B cell (primary cell): ENCODE results near the gene MYZAP. TPM values are rescaled to one million over a fixed set of nuclear protein-coding genes. Genes with fewer than 3 reads are reported as not detected.
A peak's percentile ranks its signal among the peaks of the same experiment; 100 is the strongest.

Experiments used
- ATAC-seq: fragments of 200-7000 bp; cut with Tn5 transposase; one replicate; pipeline ENCODE4 v1.10.0; 2021; ENCODE audit warnings: low read depth, mild to moderate bottlenecking, moderate number of reproducible peaks, moderate library complexity
- CTCF ChIA-PET: fragments of 350-600 bp; sonication (Branson Sonifier 250); formaldehyde crosslinking; loops from one replicate; lab custom pipeline; 2021; ENCODE audit warnings: antibody characterized with exemption, inconsistent platforms; lab: Charles Lee
- POLR2A ChIA-PET: fragments of 350-600 bp; sonication (Branson Sonifier 250); formaldehyde crosslinking; loops from one replicate; lab custom pipeline; 2021; ENCODE audit warnings: antibody characterized with exemption; lab: Charles Lee
- DNase-seq: peaks from one replicate; pipeline ENCODE4 v3.0.0; 2013
- H2AFZ ChIP-seq: 2 replicates; pipeline ENCODE4 v1.6.1; 2012; ENCODE audit warnings: mild to moderate bottlenecking, low read depth, low read length; ENCODE audit not compliant: insufficient read depth, poor library complexity, severe bottlenecking
- H3K27ac ChIP-seq, 2 donors: 1 replicate in 1 of 2; 2 replicates in 1 of 2; pipeline ENCODE4 v1.5.1; 2012 to 2013; ENCODE audit warnings: low read length in 2 of 2, mild to moderate bottlenecking in 2 of 2, moderate library complexity in 1 of 2
- H3K27me3 ChIP-seq, 4 experiments: fragments of 200-600 bp in 1 of 4; sonication (generic) in 1 of 4; replicated peaks in 1 of 4; 1 replicate in 2 of 4; 2 replicates in 2 of 4; pipeline versions ENCODE4 v1.6.1 to v1.7.0; 2013 to 2016; ENCODE audit warnings: low read length in 3 of 4, mild to moderate bottlenecking in 2 of 4, mixed read lengths in 1 of 4, moderate library complexity in 1 of 4; ENCODE audit not compliant: insufficient read depth in 4 of 4, control insufficient read depth in 3 of 4; ENCODE audit errors: control extremely low read depth in 1 of 4
- H3K36me3 ChIP-seq, 2 experiments: replicated peaks in 1 of 2; 1 replicate in 1 of 2; 2 replicates in 1 of 2; pipeline versions ENCODE4 v1.6.1 to v1.7.1; 2013; ENCODE audit warnings: low read length in 1 of 2; ENCODE audit not compliant: insufficient read depth in 2 of 2, control insufficient read depth in 1 of 2; ENCODE audit errors: control extremely low read depth in 1 of 2, extremely low read depth in 1 of 2
- H3K4me1 ChIP-seq, 2 donors: fragments of 200-600 bp in 1 of 2; sonication (generic) in 1 of 2; 1 replicate in 1 of 2; 2 replicates in 1 of 2; pipeline versions ENCODE4 v1.5.1 to v1.6.1; 2013 to 2017; ENCODE audit warnings: low read length in 2 of 2; ENCODE audit not compliant: control insufficient read depth in 2 of 2, insufficient read depth in 2 of 2
- H3K4me2 ChIP-seq: replicated peaks from 2 replicates; pipeline ENCODE3; 2012; ENCODE audit warnings: mild to moderate bottlenecking, low read depth, low read length; ENCODE audit not compliant: poor library complexity, severe bottlenecking
- H3K4me3 ChIP-seq, 5 experiments: fragments of 200-600 bp in 1 of 5; sonication (generic) in 1 of 5; 1 replicate in 3 of 5; 2 replicates in 2 of 5; pipeline versions ENCODE4 v1.5.1 to v1.7.0; 2011 to 2016; ENCODE audit warnings: low read length in 4 of 5, mild to moderate bottlenecking in 4 of 5, low read depth in 2 of 5, control low read depth in 1 of 5, moderate library complexity in 1 of 5; ENCODE audit not compliant: insufficient read depth in 1 of 5; ENCODE audit errors: control extremely low read depth in 1 of 5, extremely low read depth in 1 of 5
- H3K79me2 ChIP-seq: fragments of 200-600 bp; sonication (generic); one replicate; pipeline ENCODE4 v1.6.0; 2016; ENCODE audit warnings: low read length; ENCODE audit not compliant: control insufficient read depth, insufficient read depth
- H3K9ac ChIP-seq: fragments of 200-600 bp; sonication (generic); 2 replicates; pipeline ENCODE4 v1.6.1; 2017; ENCODE audit warnings: mild to moderate bottlenecking, low read length, moderate library complexity
- H3K9me3 ChIP-seq, 3 donors: one replicate each; pipeline versions ENCODE4 v1.6.1 to v1.7.1; 2013; ENCODE audit warnings: low read length in 2 of 3; ENCODE audit not compliant: control insufficient read depth in 2 of 3, insufficient read depth in 1 of 3; ENCODE audit errors: control extremely low read depth in 1 of 3
- H4K20me1 ChIP-seq: 2 replicates; pipeline ENCODE4 v1.6.0; 2012; ENCODE audit warnings: mild to moderate bottlenecking, low read length; ENCODE audit not compliant: insufficient read depth, control insufficient read depth, poor library complexity, severe bottlenecking
- H3K27ac Mint-ChIP-seq: one replicate; pipeline ENCODE4 v1.8.0; 2021; ENCODE audit warnings: mixed read lengths
- H3K27me3 Mint-ChIP-seq: one replicate; pipeline ENCODE4 v1.8.0; 2021; ENCODE audit warnings: mixed read lengths
- H3K4me1 Mint-ChIP-seq: one replicate; pipeline ENCODE4 v1.8.0; 2021; ENCODE audit warnings: mixed read lengths
- H3K4me3 Mint-ChIP-seq: one replicate; pipeline ENCODE4 v1.8.0; 2021; ENCODE audit warnings: mixed read lengths
- H3K9me3 Mint-ChIP-seq: one replicate; pipeline ENCODE4 v1.8.0; 2022; ENCODE audit warnings: mixed read lengths; ENCODE audit not compliant: insufficient read depth
- CTCF ChIP-seq: fragments of 200-600 bp; IDR thresholded peaks from one replicate; pipeline ENCODE4 v1.8.0; 2022; ENCODE audit warnings: antibody characterized with exemption, mild to moderate bottlenecking
- EZH2 ChIP-seq: IDR thresholded peaks from 2 replicates; pipeline ENCODE4 v1.6.1; 2012; ENCODE audit warnings: borderline replicate concordance, low read depth, mild to moderate bottlenecking, moderate library complexity, low read length; ENCODE audit not compliant: insufficient read depth, poor library complexity, severe bottlenecking
- WGBS: methylation state at CpG from one replicate; pipeline ENCODE4 v1.1.5; 2013; ENCODE audit warnings: missing lambda C conversion rate; ENCODE audit not compliant: insufficient coverage; 5-methylcytosine and 5-hydroxymethylcytosine counted together
- intact Hi-C: fragments of 100-400 bp; cut with micrococcal nuclease; formaldehyde crosslinking; loops from one replicate; pipeline ENCODE4 v1.10.0; 2022
- polyA plus RNA-seq: library from polyadenylated mRNA; depleted of rRNA; stranded (reverse); fragments of >200 nt; gene quantifications from 2 replicates; pipeline ENCODE4 v1.2.3, GENCODE V29; 2012
- total RNA-seq, 2 donors: library from RNA; stranded (reverse); fragments of 120-200 nt in 1 of 2; gene quantifications; 1 replicate in 1 of 2; 2 replicates in 1 of 2; pipeline versions ENCODE4 v1.2.3 to v1.2.4, GENCODE V29; 2013 to 2022

Gene MYZAP
- total and polyA plus RNA-seq, 2 donors (not counting 1 experiment from before 2014, with no cell fraction given): 1.0 to 2.8 TPM

- Histone ChIP-seq H3K27ac (no peak overlapping the region), H3K27me3 (no peaks in the 10 kb centered on the region), H3K9me3 (no peaks in the 10 kb centered on the region), H3K4me3 (no peak overlapping the region), H3K4me1 (peaks cover 0 to 3% of the 10 kb centered on the region in 2 donors), H4K20me1 (no peaks in the 10 kb centered on the region), H3K9ac (no peak overlapping the region), H3K36me3 (no peaks in the 10 kb centered on the region), H2AFZ (no peak overlapping the region), H3K4me2 (no peak overlapping the region), H3K79me2 (no peaks in the 10 kb centered on the region)
- DNase-seq: peak; percentile 27
- ChIA-PET CTCF (interaction anchor here (0.6 to 3.7 kb wide), 9 partner anchors 9 to 218 kb away, joined by 3 to 29 read pairs (median 3); no protein-coding TSS in a partner anchor), POLR2A (no interaction called here)
- intact Hi-C loops: loop anchor here (1.0 kb wide), 1 partner anchor 80 kb away; no protein-coding TSS in a partner anchor
- Mint-ChIP-seq H3K9me3 (no peaks in the 10 kb centered on the region), H3K4me3 (no peak overlapping the region), H3K27ac (peak overlapping the region; percentile 21), H3K4me1 (no peaks in the 10 kb centered on the region), H3K27me3 (peaks cover 5% of the 10 kb centered on the region)
- WGBS: no CpG with 5 or more reads among the region's 8 CpGs
- peak; percentile 36 for ATAC-seq
- TF ChIP-seq EZH2 (no peak), CTCF (peak; percentile 43)
These were observed 49.4 kb downstream of the MYZAP start for GRCh38 chr15:57640930-57641682.

- ChIA-PET POLR2A (no interaction called here), CTCF (interaction anchor here (0.5 to 3.7 kb wide), 4 partner anchors 9 to 1665 kb away, joined by 3 to 29 read pairs (median 4); no protein-coding TSS in a partner anchor)
- Mint-ChIP-seq H3K27me3 (peaks cover 5% of the 10 kb centered on the region), H3K4me3 (no peak overlapping the region), H3K9me3 (no peaks in the 10 kb centered on the region), H3K4me1 (peaks cover 13% of the 10 kb centered on the region), H3K27ac (no peak overlapping the region)
- no peak overlapping the region for H3K27ac ChIP-seq
- no peak overlapping the region for H3K4me3 ChIP-seq
- H3K4me1 ChIP-seq: peaks cover 16 to 26% of the 10 kb centered on the region in 2 donors
- H3K9me3 ChIP-seq: no peaks in the 10 kb centered on the region
- no peaks in the 10 kb centered on the region for H3K79me2 ChIP-seq
- no peaks in the 10 kb centered on the region for H3K36me3 ChIP-seq
- H3K27me3 ChIP-seq: no peaks in the 10 kb centered on the region
- H4K20me1 ChIP-seq: no peaks in the 10 kb centered on the region
- no peak overlapping the region for H2AFZ ChIP-seq
- WGBS: 93% methylated on average over 4 of the region's 4 CpGs
- no peak overlapping the region for H3K9ac ChIP-seq
- ATAC-seq (no peak), DNase-seq (no peak)
- no peak overlapping the region for H3K4me2 ChIP-seq
- intact Hi-C loops: no loop called here
- TF ChIP-seq EZH2: no peak
- TF ChIP-seq CTCF: no peak
These were observed 52.1 kb downstream of the MYZAP start for GRCh38 chr15:57643826-57644225.
